Ovary (tissue), 9 donors: ENCODE results near the gene PRADC1. TPM values are rescaled to one million over a fixed set of nuclear protein-coding genes. Genes with fewer than 3 reads are reported as not detected.
A peak's percentile ranks its signal among the peaks of the same experiment; 100 is the strongest.

Experiments
- DNase-seq, 5 donors: peaks; one replicate each; pipeline ENCODE4 v3.0.0-alpha.2; 2019 to 2020
- H3K27ac ChIP-seq, 2 donors: fragments of 200-600 bp; one replicate each; pipeline versions ENCODE4 v1.5.1 to v1.8.0; 2019 to 2022
- H3K27me3 ChIP-seq: fragments of 200-600 bp; one replicate; pipeline ENCODE4 v1.8.0; 2022
- H3K36me3 ChIP-seq: fragments of 200-600 bp; sonication (generic); one replicate; pipeline ENCODE4 v1.5.1; 2019
- H3K4me1 ChIP-seq: one replicate; pipeline ENCODE4 v1.8.1; 2013; ENCODE audit warnings: mild to moderate bottlenecking, moderate library complexity; ENCODE audit not compliant: insufficient read depth
- H3K4me3 ChIP-seq: fragments of 200-600 bp; sonication (generic); one replicate; pipeline ENCODE4 v1.5.1; 2017
- H3K9me3 ChIP-seq, 2 donors: fragments of 200-600 bp in 1 of 2; sonication (generic) in 1 of 2; one replicate each; pipeline versions ENCODE4 v1.5.1 to v1.8.1; 2013 to 2019; ENCODE audit warnings: mild to moderate bottlenecking in 1 of 2, moderate library complexity in 1 of 2
- CTCF ChIP-seq, 3 donors: fragments of 450-650 bp in 2 of 3; fragments of 200-600 bp in 1 of 3; IDR thresholded peaks; one replicate each; pipeline versions ENCODE4 v1.5.1 to v1.8.0; 2016 to 2022; ENCODE audit warnings: antibody characterized with exemption in 3 of 3, mild to moderate bottlenecking in 1 of 3
- EP300 ChIP-seq: sonication (generic); formaldehyde crosslinking; IDR thresholded peaks from one replicate; pipeline ENCODE4 v1.6.1; 2017; ENCODE audit warnings: antibody characterized with exemption
- POLR2A ChIP-seq: fragments of 450-650 bp; IDR thresholded peaks from one replicate; pipeline ENCODE4 v1.6.1; 2017; ENCODE audit warnings: antibody characterized with exemption, mild to moderate bottlenecking, moderate library complexity
- WGBS, 3 donors: extraction: QIAGEN DNeasy Blood & Tissue Kit in 1 of 3; methylation state at CpG; one replicate each; pipeline versions ENCODE4 v1.1.5 to v1.1.7; 2013 to 2017; 5-methylcytosine and 5-hydroxymethylcytosine counted together
- intact Hi-C, 4 donors: fragments of 100-400 bp; cut with DNase I; formaldehyde crosslinking; loops; one replicate each; pipeline versions ENCODE4 v1.11.0 to v1.15.1; 2022 to 2023
- polyA plus RNA-seq, 2 donors: library from polyadenylated mRNA; stranded (reverse); fragments of 200-250 nt in 1 of 2; fragments of 350-450 nt in 1 of 2; fragmentation: Illumina TruSeq in 1 of 2; extraction: RNeasy Lipid Tissue Mini Kit (QIAGEN cat#74804) in 1 of 2; gene quantifications; one replicate each; pipeline ENCODE4 v1.2.3, GENCODE V29; 2013 to 2014
- total RNA-seq, 7 donors: library from RNA; depleted of rRNA in 2 of 7; stranded (reverse); fragments of >200 nt in 2 of 7; fragmentation: NEBNext Ultra II Directional in 3 of 7; extraction: Animal tissue kit (Norgen Biotek cat#: 25700) in 3 of 7; gene quantifications; one replicate each; pipeline versions ENCODE4 v1.1.0 to v1.2.4, GENCODE V29; 2016 to 2023
- donor health status: DM: no; HTN: no; CAD: no; lungs with moderate emphysema.
- donor health status: DM: no; HTN: no; CAD: no.
- donor health status: Bipolar disorder and iron deficiency.
- donor health status: DM: yes; HTN: yes; CAD: no.
- donor health status: DM: no; HTN: no; CAD: no.
- donor health status: DM: yes; HTN: yes; CAD: no.

PRADC1 gene
- total and polyA plus RNA-seq, 9 donors: 7.7 to 19.7 (median 11.8) TPM

DNA sequence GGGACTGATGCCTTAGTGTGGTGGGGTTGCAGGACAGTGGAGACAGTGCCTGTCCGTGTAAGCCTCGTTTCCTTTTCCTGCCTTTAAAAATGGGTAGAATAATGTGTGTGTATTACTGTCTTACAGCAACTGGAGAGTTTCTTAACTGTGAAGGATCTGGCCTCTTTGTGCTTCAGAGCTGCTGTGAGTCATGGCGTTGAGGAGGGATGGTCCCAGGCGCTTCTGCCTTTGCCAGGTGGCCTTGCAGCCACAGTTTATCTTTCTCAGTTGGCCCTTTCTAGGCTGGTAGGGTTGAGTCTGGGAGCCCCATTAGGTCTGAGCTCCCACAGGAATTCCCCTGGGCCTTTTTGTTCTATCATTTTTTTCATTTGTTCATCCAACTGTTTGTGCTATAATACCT is 9.2 kb downstream of the PRADC1 start:
- Histone ChIP-seq H3K36me3 (no peaks in the 10 kb centered on the region), H3K4me3 (no peak overlapping the region), H3K4me1 (no peaks in the 10 kb centered on the region), H3K27ac (no peak overlapping the region), H3K27me3 (no peaks in the 10 kb centered on the region), H3K9me3 (no peaks in the 10 kb centered on the region)
- 84 to 91% (median 87%) methylated on average over 4 of the region's 4 CpGs for WGBS, 3 donors
- DNase-seq: no peak
- intact Hi-C loops: no loop called here
- no peak for TF ChIP-seq EP300
- no peak for TF ChIP-seq CTCF (IDR thresholded peaks at IDR 0.05)
- no peak for TF ChIP-seq POLR2A

- intact Hi-C loops: no loop called here
- Histone ChIP-seq H3K27me3 (no peaks in the 10 kb centered on the region), H3K36me3 (no peaks in the 10 kb centered on the region), H3K9me3 (no peaks in the 10 kb centered on the region), H3K27ac (no peak overlapping the region), H3K4me1 (peaks cover under 1% of the 10 kb centered on the region), H3K4me3 (no peak overlapping the region)
- TF ChIP-seq POLR2A (no peak), EP300 (no peak), CTCF (IDR thresholded peaks at IDR 0.05) (no peak)
- DNase-seq: no peak
Observed at GRCh38 chr2:73218298-73218697, 14.7 kb downstream of the PRADC1 start.

- Histone ChIP-seq H3K27me3 (no peaks in the 10 kb centered on the region), H3K4me3 (no peak overlapping the region), H3K36me3 (no peaks in the 10 kb centered on the region), H3K9me3 (no peaks in the 10 kb centered on the region), H3K4me1 (peaks cover 1% of the 10 kb centered on the region), H3K27ac (no peak overlapping the region)
- no peak for DNase-seq
- intact Hi-C loops: no loop called here
- 85 to 92% (median 89%) methylated on average over 2 of the region's 2 CpGs for WGBS, 3 donors
- TF ChIP-seq POLR2A: no peak
- no peak for TF ChIP-seq EP300
Observed at GRCh38 chr2:73217826-73218225, 15.2 kb downstream of the PRADC1 start.

GRCh38 chr2:73217160-73217559 is 15.9 kb downstream of the PRADC1 start:
- WGBS, 3 donors: 92 to 95% (median 93%) methylated on average over 5 of the region's 5 CpGs

GRCh38 chr2:73215254-73215653 is 17.8 kb downstream of the PRADC1 start:
- Histone ChIP-seq H3K27me3 (no peaks in the 10 kb centered on the region), H3K9me3 (no peaks in the 10 kb centered on the region), H3K4me3 (no peak overlapping the region), H3K27ac (peak overlapping the region in 1 of 2 donors; percentile 88), H3K4me1 (peaks cover 1% of the 10 kb centered on the region), H3K36me3 (no peaks in the 10 kb centered on the region)
- DNase-seq: no peak
- 63 to 68% (median 66%) methylated on average over 4 of the region's 4 CpGs for WGBS, 3 donors
- intact Hi-C loops: no loop called here
- TF ChIP-seq CTCF (IDR thresholded peaks at IDR 0.05) (no peak), POLR2A (no peak), EP300 (no peak)

More at GRCh38 chr2:73217160-73217559, 15.9 kb downstream of the PRADC1 start:
- Histone ChIP-seq H3K27ac (no peak overlapping the region), H3K4me1 (peaks cover 1% of the 10 kb centered on the region), H3K9me3 (no peaks in the 10 kb centered on the region), H3K27me3 (no peaks in the 10 kb centered on the region), H3K36me3 (no peaks in the 10 kb centered on the region), H3K4me3 (no peak overlapping the region)
- intact Hi-C loops: no loop called here
- no peak for TF ChIP-seq EP300
- TF ChIP-seq CTCF (IDR thresholded peaks at IDR 0.05): no peak
- TF ChIP-seq POLR2A: no peak
- DNase-seq: no peak
